Ishikawa (cell line): ENCODE data around the gene PDZRN3.

ENCODE experiments used
- CEBPB ChIP-seq: IDR thresholded peaks from 2 replicates; pipeline ENCODE4 v1.6.1; 2012
- CREB1 ChIP-seq: IDR thresholded peaks from 2 replicates; pipeline ENCODE4 v1.6.1; 2012; ENCODE audit warnings: low read depth
- EGR1 ChIP-seq: IDR thresholded peaks from 2 replicates; pipeline ENCODE4 v1.6.1; 2012
- EP300 ChIP-seq: IDR thresholded peaks from 2 replicates; pipeline ENCODE4 v1.6.1; 2012; ENCODE audit warnings: borderline replicate concordance
- FOXM1 ChIP-seq: IDR thresholded peaks from 2 replicates; pipeline ENCODE4 v1.6.1; 2012; ENCODE audit warnings: low read depth, borderline replicate concordance
- NFIC ChIP-seq: IDR thresholded peaks from 2 replicates; pipeline ENCODE4 v1.6.1; 2012
- RAD21 ChIP-seq: IDR thresholded peaks from 2 replicates; pipeline ENCODE4 v1.6.1; 2012; ENCODE audit warnings: low read depth
- TAF1 ChIP-seq: IDR thresholded peaks from 2 replicates; pipeline ENCODE4 v1.6.1; 2012; ENCODE audit warnings: low read depth, mild to moderate bottlenecking
- TCF12 ChIP-seq: IDR thresholded peaks from 2 replicates; pipeline ENCODE4 v1.6.1; 2012; ENCODE audit warnings: low read depth
- TEAD4 ChIP-seq: IDR thresholded peaks from 2 replicates; pipeline ENCODE4 v1.6.1; 2012
- USF1 ChIP-seq: IDR thresholded peaks from 2 replicates; pipeline ENCODE4 v1.6.1; 2012
- YY1 ChIP-seq: IDR thresholded peaks from 2 replicates; pipeline ENCODE4 v1.6.1; 2012; ENCODE audit warnings: low read depth
- ZBTB7A ChIP-seq: IDR thresholded peaks from 2 replicates; pipeline ENCODE4 v1.6.1; 2012; ENCODE audit warnings: low read depth
- TF ChIP-seq, protein P1 (sequence below): IDR thresholded peaks from 2 replicates; pipeline ENCODE4 v1.6.1; 2012; ENCODE audit warnings: low read depth, mild to moderate bottlenecking
- TF ChIP-seq, protein P2 (sequence below): IDR thresholded peaks from 2 replicates; pipeline ENCODE4 v1.6.1; 2012

PDZRN3 gene

GRCh38 chr3:73536952-73537351, 87.8 kb downstream of the PDZRN3 start:
- no peak for TF ChIP-seq YY1
- no peak for TF ChIP-seq EP300
- TF ChIP-seq, protein P1, sequence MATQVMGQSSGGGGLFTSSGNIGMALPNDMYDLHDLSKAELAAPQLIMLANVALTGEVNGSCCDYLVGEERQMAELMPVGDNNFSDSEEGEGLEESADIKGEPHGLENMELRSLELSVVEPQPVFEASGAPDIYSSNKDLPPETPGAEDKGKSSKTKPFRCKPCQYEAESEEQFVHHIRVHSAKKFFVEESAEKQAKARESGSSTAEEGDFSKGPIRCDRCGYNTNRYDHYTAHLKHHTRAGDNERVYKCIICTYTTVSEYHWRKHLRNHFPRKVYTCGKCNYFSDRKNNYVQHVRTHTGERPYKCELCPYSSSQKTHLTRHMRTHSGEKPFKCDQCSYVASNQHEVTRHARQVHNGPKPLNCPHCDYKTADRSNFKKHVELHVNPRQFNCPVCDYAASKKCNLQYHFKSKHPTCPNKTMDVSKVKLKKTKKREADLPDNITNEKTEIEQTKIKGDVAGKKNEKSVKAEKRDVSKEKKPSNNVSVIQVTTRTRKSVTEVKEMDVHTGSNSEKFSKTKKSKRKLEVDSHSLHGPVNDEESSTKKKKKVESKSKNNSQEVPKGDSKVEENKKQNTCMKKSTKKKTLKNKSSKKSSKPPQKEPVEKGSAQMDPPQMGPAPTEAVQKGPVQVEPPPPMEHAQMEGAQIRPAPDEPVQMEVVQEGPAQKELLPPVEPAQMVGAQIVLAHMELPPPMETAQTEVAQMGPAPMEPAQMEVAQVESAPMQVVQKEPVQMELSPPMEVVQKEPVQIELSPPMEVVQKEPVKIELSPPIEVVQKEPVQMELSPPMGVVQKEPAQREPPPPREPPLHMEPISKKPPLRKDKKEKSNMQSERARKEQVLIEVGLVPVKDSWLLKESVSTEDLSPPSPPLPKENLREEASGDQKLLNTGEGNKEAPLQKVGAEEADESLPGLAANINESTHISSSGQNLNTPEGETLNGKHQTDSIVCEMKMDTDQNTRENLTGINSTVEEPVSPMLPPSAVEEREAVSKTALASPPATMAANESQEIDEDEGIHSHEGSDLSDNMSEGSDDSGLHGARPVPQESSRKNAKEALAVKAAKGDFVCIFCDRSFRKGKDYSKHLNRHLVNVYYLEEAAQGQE, result no peak
- TF ChIP-seq RAD21, result no peak
- TF ChIP-seq, protein P2, sequence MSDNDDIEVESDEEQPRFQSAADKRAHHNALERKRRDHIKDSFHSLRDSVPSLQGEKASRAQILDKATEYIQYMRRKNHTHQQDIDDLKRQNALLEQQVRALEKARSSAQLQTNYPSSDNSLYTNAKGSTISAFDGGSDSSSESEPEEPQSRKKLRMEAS, result no peak
- no peak for TF ChIP-seq CEBPB
- no peak for TF ChIP-seq TCF12
- no peak for TF ChIP-seq ZBTB7A
- TF ChIP-seq TAF1, result no peak
- TF ChIP-seq NFIC, result no peak
- no peak for TF ChIP-seq TEAD4
- TF ChIP-seq EGR1, result no peak
- no peak for TF ChIP-seq CREB1
- TF ChIP-seq USF1, result no peak

DNA sequence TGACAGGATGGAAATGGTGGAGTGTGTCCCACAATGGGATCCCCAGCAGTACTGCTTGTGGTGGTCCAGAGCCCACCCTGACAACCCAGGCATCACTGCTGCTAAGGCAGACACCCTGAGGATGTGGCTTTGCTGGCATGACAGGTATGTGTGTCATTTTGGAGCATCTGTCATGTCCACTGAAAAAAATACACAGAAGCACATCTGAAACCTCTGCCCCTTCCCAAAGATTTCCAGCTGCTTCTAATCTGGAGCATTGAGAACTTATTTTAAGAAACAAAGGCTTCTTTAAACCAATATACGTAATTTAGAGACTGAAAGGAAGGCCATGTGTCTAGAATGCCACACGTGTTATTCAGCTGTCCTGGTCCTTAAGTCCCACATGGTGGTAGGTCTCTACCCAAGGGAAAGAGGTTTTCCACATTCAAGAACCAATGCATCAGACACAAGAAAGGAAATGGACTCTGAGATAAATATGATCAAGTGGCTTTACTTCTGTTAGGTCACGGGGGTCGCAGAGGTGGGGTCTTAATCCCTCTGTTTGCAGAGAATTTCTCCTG, 88.3 kb downstream of the PDZRN3 start:
- TF ChIP-seq, protein P1, result no peak
- TF ChIP-seq TAF1 (no peak), CREB1 (no peak), ZBTB7A (no peak), RAD21 (no peak), TEAD4 (no peak), EGR1 (no peak), YY1 (no peak), NFIC (no peak), EP300 (no peak), USF1 (no peak), FOXM1 (no peak), TCF12 (no peak), CEBPB (no peak)
- TF ChIP-seq, protein P2, result no peak

DNA sequence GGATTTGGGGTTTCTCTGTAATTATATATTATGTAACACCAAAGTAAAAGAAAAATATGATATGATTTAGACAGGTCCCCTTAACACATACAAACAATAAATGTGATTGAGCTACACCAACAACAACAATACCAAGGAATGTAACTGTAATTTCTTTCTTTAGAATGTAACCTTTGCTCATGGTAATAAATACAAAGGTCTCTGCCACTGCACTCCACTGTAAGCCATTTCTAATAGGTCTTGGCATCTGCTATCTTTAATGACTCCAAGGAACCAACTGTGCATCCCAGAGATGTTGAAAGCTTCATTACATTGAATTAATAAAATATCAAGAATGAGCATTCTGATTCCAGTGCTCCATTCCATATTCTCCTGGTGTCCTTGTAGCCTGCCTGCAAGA, 88.8 kb downstream of the PDZRN3 start:
- TF ChIP-seq CEBPB (no peak), ZBTB7A (no peak)
- TF ChIP-seq, protein P2, result no peak

GRCh38 chr3:73535137-73535536, 89.6 kb downstream of the PDZRN3 start:
- TF ChIP-seq NFIC (no peak), USF1 (no peak), EP300 (no peak), EGR1 (no peak), TAF1 (no peak), ZBTB7A (no peak), CREB1 (no peak), TCF12 (no peak), CEBPB (no peak), FOXM1 (no peak), YY1 (no peak), RAD21 (no peak)
- TF ChIP-seq, protein P2, result no peak

DNA sequence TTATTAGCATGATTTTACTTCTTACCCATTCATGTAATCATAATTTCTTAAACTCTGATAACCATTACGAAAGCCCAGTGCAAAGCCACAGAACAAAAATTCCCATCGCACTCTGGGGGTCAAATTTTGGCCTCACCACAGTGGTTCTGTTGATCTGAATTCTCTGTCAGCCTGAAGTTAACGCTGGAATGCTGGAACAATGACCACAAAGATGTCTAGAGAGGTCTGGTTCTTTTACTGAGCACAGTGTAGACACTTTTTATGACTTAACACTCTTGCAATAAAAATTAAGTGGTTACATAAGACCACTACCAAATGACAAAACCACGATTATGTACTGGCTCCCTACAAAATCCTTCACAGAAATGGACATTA, 94.7 kb downstream of the PDZRN3 start:
- TF ChIP-seq NFIC (no peak), YY1 (no peak), EP300 (no peak), CEBPB (no peak), TCF12 (no peak), TEAD4 (no peak), RAD21 (no peak), CREB1 (no peak), FOXM1 (no peak)
- TF ChIP-seq, protein P2, result no peak
